ENCODE data around the gene ZFR.
"Not testable (repeated sequence)": the region's sequence is repeated elsewhere in the genome, so short reads cannot be mapped to it uniquely, and the experiment has no call there.

The ZFR gene

GRCh38 chr5:32450952-32451351 lies 6.4 kb upstream of the ZFR start:
- peak; percentile 7 for DNase-seq (ENCODE audit: low spot score)

GRCh38 chr5:32449262-32449661 lies 4.7 kb upstream of the ZFR start:
- no peak for DNase-seq (ENCODE audit: low spot score)

- DNase-seq (ENCODE audit: low spot score) = no peak
Observed at GRCh38 chr5:32446630-32447029, 2.1 kb upstream of the ZFR start.

GRCh38 chr5:32445831-32446614 lies 1.5 kb upstream of the ZFR start:
- no peak for DNase-seq (ENCODE audit: low spot score)

- no peak for DNase-seq (ENCODE audit: low spot score)
Observed at GRCh38 chr5:32445287-32445758, 783 bp upstream of the ZFR start.

GRCh38 chr5:32443541-32444430 lies 754 bp downstream of the ZFR start:
- no peak for DNase-seq (ENCODE audit: low spot score)

GRCh38 chr5:32443145-32443540 lies 1.4 kb downstream of the ZFR start:
- DNase-seq (ENCODE audit: low spot score) = no peak

- no peak for DNase-seq (ENCODE audit: low spot score)
Observed at GRCh38 chr5:32439086-32439642, 5.4 kb downstream of the ZFR start.

GRCh38 chr5:32436553-32437242 lies 7.8 kb downstream of the ZFR start:
- DNase-seq (ENCODE audit: low spot score) = no peak

GRCh38 chr5:32435383-32435782 lies 9.2 kb downstream of the ZFR start:
- DNase-seq (ENCODE audit: low spot score) = no peak

GRCh38 chr5:32434221-32434620 lies 10.3 kb downstream of the ZFR start:
- DNase-seq (ENCODE audit: low spot score) = no peak

- no peak for DNase-seq (ENCODE audit: low spot score)
Observed at GRCh38 chr5:32432633-32433032, 11.9 kb downstream of the ZFR start.

- DNase-seq (ENCODE audit: low spot score) = not testable (repeated sequence)
Observed at GRCh38 chr5:32430825-32431224, 13.7 kb downstream of the ZFR start.

- no peak for DNase-seq (ENCODE audit: low spot score)
Observed at GRCh38 chr5:32428426-32428825, 16.1 kb downstream of the ZFR start.

- DNase-seq (ENCODE audit: low spot score) = peak; percentile 48
Observed at GRCh38 chr5:32426440-32427151, 17.9 kb downstream of the ZFR start.

GRCh38 chr5:32422697-32423096 lies 21.8 kb downstream of the ZFR start:
- no peak for DNase-seq (ENCODE audit: low spot score)

GRCh38 chr5:32421075-32421474 lies 23.5 kb downstream of the ZFR start:
- DNase-seq (ENCODE audit: low spot score) = no peak

GRCh38 chr5:32420506-32420905 lies 24.0 kb downstream of the ZFR start:
- DNase-seq (ENCODE audit: low spot score) = no peak

- no peak for DNase-seq (ENCODE audit: low spot score)
Observed at GRCh38 chr5:32419791-32420190, 24.7 kb downstream of the ZFR start.

- no peak for DNase-seq (ENCODE audit: low spot score)
Observed at GRCh38 chr5:32413466-32414263, 30.9 kb downstream of the ZFR start.

GRCh38 chr5:32410630-32411029 lies 33.9 kb downstream of the ZFR start:
- DNase-seq (ENCODE audit: low spot score) = no peak
